HCT116 (cell line): ENCODE results near the gene SLC12A4.

Experiments
- EZH2 ChIP-seq: fragments of 200-600 bp; sonication (generic); IDR thresholded peaks from 2 replicates; pipeline ENCODE4 v1.6.1; 2017; ENCODE audit warnings: antibody characterized with exemption, mixed run types
- TF ChIP-seq, protein P1 (sequence below), 3 experiments: fragments of 200-600 bp in 1 of 3; sonication (generic) in 1 of 3; IDR thresholded peaks in 2 of 3; conservative IDR thresholded peaks in 1 of 3; 2 replicates each; pipeline ENCODE4 v1.5.1; 2012 to 2017; ENCODE audit warnings: low read depth in 2 of 3, low read length in 2 of 3, antibody characterized with exemption in 1 of 3, borderline replicate concordance in 1 of 3, control low read depth in 1 of 3, mild to moderate bottlenecking in 1 of 3, mixed read lengths in 1 of 3, mixed run types in 1 of 3, moderate library complexity in 1 of 3; ENCODE audit not compliant: insufficient read depth in 1 of 3

DNA sequence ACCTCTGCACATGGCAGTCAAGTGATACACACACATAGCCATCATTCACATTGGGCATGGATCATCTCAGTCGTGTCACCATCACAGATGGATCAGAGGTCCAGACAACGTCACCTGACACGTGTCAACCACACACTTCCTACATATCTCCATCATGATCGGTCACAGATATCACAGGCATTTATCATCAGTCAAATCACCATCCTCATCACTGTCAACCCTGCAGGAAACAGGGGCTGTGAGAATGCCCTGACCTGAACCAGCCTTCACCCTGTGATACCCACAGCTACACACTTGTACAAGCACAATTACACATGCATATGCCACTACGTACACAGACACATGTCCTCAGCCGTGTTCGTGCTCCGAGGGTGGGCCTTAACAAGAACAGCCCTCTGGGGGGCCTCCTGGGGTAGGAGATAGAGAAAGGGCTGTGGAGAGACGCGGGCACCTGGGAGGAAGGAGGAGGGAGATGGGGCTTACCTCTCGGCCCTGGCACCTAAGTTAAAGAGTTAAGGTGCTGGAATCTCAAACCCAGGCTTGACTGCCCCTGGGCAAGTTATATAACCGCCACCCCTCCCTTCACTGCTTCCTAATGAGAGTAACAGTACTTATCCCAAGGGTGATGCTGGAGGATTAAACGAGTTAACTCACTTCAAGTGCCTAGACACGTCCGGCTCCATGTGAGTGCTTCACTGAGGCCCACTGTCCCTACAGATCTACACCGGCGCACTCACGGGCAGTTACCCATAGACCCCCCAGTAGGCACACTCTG lies 1.1 kb downstream of the SLC12A4 start:
- no peak for TF ChIP-seq EZH2
- TF ChIP-seq, protein P1, sequence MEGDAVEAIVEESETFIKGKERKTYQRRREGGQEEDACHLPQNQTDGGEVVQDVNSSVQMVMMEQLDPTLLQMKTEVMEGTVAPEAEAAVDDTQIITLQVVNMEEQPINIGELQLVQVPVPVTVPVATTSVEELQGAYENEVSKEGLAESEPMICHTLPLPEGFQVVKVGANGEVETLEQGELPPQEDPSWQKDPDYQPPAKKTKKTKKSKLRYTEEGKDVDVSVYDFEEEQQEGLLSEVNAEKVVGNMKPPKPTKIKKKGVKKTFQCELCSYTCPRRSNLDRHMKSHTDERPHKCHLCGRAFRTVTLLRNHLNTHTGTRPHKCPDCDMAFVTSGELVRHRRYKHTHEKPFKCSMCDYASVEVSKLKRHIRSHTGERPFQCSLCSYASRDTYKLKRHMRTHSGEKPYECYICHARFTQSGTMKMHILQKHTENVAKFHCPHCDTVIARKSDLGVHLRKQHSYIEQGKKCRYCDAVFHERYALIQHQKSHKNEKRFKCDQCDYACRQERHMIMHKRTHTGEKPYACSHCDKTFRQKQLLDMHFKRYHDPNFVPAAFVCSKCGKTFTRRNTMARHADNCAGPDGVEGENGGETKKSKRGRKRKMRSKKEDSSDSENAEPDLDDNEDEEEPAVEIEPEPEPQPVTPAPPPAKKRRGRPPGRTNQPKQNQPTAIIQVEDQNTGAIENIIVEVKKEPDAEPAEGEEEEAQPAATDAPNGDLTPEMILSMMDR (IDR thresholded peaks at IDR 0.05 in 2 of 3, conservative IDR thresholded peaks at IDR 0.05 in 1 of 3; ENCODE audit: borderline replicate concordance in 1 of 3, insufficient read depth in 1 of 3, low read depth in 2 of 3, low read length in 2 of 3), result no peak
